ENCODE results near the gene PPP1R14B. TPM values are rescaled to one million over a fixed set of nuclear protein-coding genes. Genes with fewer than 3 reads are reported as not detected.

PPP1R14B gene
- polyA plus RNA-seq, 1 donor = 56.4 TPM

Other genes starting within 250 kb of the PPP1R14B start
- 3.3 TPM for gene FLRT1, start 211.0 kb downstream of the PPP1R14B start, polyA plus RNA-seq (ENCODE audit: insufficient read length)
- 13.3 TPM for gene MACROD1, start 80.8 kb downstream of the PPP1R14B start, polyA plus RNA-seq (ENCODE audit: insufficient read length)
- gene STIP1, start 60.8 kb downstream of the PPP1R14B start, polyA plus RNA-seq (ENCODE audit: insufficient read length) = 215 TPM
- gene FERMT3, start 40.2 kb downstream of the PPP1R14B start, polyA plus RNA-seq (ENCODE audit: insufficient read length) = 4.1 TPM
- 44.8 TPM for gene TRPT1, start 20.8 kb downstream of the PPP1R14B start, polyA plus RNA-seq (ENCODE audit: insufficient read length)
- gene NUDT22, start 20.7 kb downstream of the PPP1R14B start, polyA plus RNA-seq (ENCODE audit: insufficient read length) = 24.1 TPM
- 53.4 TPM for gene DNAJC4, start 16.4 kb downstream of the PPP1R14B start, polyA plus RNA-seq (ENCODE audit: insufficient read length)
- gene VEGFB, start 12.4 kb downstream of the PPP1R14B start, polyA plus RNA-seq (ENCODE audit: insufficient read length) = 87.6 TPM
- gene FKBP2, start 5.8 kb downstream of the PPP1R14B start, polyA plus RNA-seq (ENCODE audit: insufficient read length) = 72.7 TPM
- gene PLCB3, start 4.6 kb upstream of the PPP1R14B start, polyA plus RNA-seq (ENCODE audit: insufficient read length) = 13.5 TPM
- 37.9 TPM for gene BAD, start 37.7 kb upstream of the PPP1R14B start, polyA plus RNA-seq (ENCODE audit: insufficient read length)
- gene GPR137, start 38.9 kb upstream of the PPP1R14B start, polyA plus RNA-seq (ENCODE audit: insufficient read length) = 32.5 TPM
- not detected for gene KCNK4, start 44.4 kb upstream of the PPP1R14B start, polyA plus RNA-seq (ENCODE audit: insufficient read length)
- gene CATSPERZ, start 53.4 kb upstream of the PPP1R14B start, polyA plus RNA-seq (ENCODE audit: insufficient read length) = not detected
- 20.9 TPM for gene ESRRA, start 58.6 kb upstream of the PPP1R14B start, polyA plus RNA-seq (ENCODE audit: insufficient read length)
- 183 TPM for gene TRMT112, start 70.6 kb upstream of the PPP1R14B start, polyA plus RNA-seq (ENCODE audit: insufficient read length)
- gene PRDX5, start 71.2 kb upstream of the PPP1R14B start, polyA plus RNA-seq (ENCODE audit: insufficient read length) = 148 TPM
- gene CCDC88B, start 93.3 kb upstream of the PPP1R14B start, polyA plus RNA-seq (ENCODE audit: insufficient read length) = 3.3 TPM
- 9.1 TPM for gene RPS6KA4, start 112.2 kb upstream of the PPP1R14B start, polyA plus RNA-seq (ENCODE audit: insufficient read length)

Data from left kidney (tissue), 1 donor.